Measurements from ENCODE around the gene HOXD4.

Gene HOXD4

DNA sequence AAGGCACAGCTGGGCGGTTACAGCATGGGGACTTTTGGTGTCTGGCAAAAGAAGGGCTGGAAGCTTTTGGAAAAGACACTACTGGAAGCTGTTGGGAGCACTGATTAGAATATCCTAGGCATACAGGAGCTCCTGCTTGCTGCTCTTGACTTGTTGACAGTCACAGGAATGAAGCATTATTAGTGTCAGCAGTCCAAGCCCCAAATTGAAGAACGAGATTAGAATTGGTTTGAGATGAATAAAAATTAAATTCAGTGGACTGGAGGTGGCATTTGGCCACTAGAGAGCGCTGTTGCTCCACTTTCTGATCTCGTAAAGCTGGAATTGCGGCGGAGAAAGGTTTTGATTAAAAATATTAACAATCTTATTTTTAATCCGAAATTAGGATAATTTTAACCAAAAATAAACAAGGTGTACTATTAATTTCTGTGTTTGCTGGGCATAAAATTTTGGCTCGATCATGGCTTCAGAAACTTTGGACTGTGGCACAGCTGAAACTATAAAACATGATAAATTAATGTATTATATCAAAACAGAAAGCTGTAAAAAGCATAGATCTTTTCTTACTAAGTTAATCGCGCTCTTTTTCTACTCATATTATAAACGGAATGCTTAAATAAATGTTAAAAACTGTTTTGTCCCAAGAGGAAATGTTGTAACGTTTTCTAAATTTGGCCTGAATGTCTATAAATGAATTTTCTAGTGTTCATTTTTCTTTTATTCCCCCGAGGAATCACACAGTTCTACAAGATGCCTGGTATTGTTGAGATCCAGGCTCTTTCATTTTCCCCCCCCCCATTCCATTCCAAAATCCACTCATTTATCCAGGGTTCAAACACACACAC lies 24.2 kb upstream of the HOXD4 start:
- DNase-seq (ENCODE audit: low spot score), result peak; percentile 83

DNA sequence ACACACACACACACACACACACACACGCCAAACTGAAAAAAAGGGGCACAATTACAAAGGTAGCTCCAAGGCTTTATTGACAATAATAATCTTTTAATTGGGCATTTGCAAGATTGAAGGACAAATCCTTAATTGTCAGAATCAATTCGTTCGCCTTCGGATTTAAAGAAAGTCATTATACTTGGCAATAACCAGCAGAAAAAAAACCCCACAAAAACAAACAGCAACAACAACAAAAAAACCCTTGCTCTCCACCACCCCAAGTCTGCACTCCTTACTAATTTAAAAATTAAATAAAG lies 23.6 kb upstream of the HOXD4 start:
- DNase-seq (ENCODE audit: low spot score), result no peak

DNA sequence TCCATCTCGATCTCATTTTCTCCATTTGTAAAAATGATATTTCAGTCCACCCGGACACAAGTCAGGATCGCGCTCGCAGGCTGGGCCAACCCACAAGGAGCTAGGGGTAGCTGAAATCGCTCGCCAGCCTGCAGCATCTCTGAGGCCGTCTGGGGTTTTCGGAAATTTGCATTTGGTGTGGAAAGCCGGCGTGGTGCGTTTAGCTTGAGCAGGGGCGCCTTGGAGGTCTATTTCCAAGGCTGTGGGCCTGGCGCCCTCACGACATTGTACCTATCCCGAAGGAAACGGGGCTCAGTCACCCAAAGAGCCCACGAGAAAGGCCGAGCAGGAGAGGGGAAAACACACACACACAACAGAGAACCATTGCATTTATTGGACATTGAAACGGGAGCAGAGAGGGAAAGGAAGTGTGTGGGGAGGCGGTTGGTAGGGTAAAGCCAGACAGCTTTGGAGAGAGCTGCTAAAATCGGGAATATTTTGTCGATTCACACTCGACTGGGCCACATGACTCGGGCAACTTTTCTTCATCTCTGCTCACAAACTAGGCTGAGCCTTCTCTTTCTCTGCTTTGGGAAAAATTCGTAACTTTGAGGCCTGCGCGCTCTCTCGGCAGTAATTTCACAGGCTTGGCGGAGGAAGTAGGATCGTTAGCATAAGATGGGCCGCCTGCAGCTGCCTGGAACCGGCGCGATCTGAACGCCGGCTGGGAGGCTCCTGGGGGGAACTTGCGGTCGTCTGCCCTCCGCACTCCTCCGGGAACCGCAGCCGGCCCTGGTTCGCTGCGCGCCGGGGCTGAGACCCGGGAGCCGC lies 23.0 kb upstream of the HOXD4 start:
- DNase-seq (ENCODE audit: low spot score), result no peak

DNA sequence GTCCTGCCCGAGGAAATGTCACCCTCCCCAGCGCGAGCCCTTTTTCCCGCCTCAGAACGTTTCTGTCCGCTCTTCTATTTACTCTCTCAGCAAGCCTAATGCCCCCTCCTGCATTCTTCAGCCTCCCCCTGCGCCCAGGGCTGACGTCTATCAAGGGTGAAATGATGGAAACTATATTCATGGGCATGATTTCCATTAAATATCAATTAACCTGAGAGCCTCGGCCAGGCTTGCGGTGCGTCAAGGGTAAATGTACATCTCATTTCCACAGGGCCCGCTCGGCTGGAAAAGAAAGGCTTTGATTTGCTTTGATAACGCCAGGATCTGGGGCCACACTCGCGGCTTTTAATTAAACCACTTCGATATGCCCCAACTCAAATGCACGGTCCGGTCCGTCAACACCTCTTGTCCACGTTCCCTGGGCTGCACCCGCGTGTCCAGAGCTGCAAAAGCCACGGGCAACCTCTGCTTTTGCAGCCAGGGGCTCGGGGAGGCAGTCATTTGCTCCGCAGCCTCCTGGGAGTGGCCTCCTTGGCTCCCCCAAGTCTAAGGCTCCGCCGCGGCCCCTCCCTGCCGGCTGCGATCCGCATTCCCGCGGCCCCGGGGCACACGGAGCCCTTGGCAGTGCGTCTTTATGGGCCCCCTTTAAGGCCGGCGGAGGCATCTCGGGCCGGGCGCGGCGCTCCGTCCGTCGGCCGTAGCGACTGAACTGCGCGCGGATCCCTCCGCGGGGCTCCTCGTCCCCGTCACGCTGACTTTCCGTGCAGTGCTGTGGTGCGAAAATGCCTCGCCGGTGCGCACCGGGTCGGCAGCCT lies 22.2 kb upstream of the HOXD4 start, which contains the start of gene HOXD8:
Gene HOXD8, plus strand, starts transcription at position 724 of the 815 bp plus-strand sequence. CDS start 662 bp downstream, outside the sequence.
- DNase-seq (ENCODE audit: low spot score), result no peak

DNA sequence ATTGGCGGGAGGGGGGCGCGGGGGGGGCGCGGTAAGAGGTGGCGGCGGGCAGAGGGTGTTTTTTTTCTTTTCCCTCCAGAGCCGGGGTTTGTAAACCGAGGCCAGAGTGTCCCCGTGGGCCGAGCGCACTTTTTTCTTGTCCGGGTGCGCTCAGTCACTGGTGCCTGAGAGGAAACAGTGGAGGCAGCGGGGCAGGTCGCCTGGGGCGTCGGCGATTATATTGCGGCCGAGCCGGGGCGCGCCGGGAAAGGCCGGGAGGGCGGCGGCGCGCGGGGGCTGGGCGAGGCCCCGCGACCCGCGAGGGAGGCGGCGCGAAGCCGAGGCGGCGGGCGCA lies 21.6 kb upstream of the HOXD4 start:
- no peak for DNase-seq (ENCODE audit: low spot score)

DNA sequence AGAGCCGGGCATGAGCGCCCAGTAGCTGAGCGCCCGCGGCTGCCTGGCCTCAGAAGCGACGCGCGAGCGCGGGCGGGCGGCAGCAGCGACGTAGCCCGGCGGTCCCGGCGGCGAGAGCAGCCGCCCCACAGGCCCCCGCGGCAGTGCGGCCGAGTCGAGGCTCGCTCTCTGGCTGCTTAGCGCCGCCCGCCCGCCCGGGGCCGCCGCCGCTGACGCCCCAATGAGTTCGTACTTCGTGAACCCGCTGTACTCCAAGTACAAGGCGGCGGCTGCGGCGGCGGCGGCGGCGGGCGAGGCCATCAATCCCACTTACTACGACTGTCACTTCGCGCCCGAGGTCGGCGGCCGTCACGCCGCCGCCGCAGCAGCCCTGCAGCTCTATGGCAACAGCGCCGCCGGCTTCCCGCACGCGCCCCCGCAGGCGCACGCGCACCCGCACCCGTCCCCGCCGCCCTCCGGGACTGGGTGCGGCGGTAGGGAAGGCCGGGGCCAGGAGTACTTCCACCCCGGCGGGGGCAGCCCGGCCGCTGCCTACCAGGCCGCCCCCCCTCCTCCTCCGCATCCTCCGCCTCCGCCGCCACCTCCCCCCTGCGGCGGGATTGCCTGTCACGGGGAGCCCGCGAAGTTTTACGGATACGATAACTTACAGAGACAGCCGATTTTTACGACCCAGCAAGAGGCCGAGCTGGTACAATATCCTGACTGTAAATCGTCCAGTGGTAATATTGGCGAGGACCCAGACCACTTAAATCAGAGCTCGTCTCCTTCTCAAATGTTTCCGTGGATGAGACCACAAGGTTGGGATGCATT lies 21.0 kb upstream of the HOXD4 start:
- DNase-seq (ENCODE audit: low spot score), result no peak

DNA sequence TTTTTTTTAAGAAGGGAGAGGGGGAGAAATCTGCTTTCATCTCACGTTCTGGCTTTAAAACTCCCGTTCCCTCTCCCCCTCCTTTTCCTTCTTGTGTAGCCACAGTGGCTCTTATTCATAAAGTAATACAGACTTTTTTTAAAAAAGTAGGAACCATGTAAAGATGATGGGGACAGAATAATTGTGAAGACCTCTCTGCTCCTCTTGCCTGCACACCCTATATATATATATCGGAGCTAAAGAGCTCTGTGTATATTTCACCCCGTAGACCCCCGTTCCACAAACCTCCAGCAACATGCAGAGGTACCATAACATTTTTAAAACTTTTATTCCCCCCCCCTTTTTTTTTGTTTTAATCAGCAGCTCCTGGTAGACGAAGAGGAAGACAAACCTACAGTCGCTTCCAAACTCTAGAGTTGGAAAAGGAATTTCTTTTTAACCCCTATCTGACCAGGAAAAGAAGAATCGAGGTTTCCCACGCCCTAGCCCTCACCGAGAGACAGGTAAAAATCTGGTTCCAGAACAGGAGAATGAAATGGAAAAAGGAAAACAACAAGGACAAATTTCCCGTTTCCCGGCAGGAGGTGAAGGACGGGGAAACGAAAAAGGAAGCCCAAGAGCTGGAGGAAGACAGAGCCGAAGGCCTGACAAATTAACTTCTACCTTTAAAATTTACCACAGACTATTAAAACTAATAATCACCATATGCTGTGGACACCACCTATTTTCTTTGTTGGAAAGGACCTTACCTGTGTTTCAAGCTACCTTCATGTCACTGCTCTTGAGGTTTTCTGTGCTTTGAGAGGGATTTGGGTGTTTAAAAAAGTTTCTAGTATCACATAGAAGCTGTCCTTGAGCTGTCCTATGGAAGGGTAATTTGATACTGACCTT lies 20.1 kb upstream of the HOXD4 start:
- DNase-seq (ENCODE audit: low spot score), result no peak

DNA sequence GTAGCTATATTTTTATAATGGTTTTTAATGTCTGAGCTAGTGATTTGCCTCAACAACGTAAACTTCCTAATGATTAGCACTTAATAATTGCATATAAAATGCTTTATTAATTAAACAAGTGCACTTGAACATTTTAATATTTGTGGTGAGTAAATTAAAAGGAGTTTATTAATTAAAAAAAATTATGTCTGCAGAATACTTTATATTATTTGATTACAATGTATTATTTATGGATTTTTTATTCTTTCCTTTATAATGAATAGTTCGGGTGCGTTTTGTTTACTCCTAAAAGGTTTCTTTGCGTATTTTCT lies 19.5 kb upstream of the HOXD4 start:
- no peak for DNase-seq (ENCODE audit: low spot score)

DNA sequence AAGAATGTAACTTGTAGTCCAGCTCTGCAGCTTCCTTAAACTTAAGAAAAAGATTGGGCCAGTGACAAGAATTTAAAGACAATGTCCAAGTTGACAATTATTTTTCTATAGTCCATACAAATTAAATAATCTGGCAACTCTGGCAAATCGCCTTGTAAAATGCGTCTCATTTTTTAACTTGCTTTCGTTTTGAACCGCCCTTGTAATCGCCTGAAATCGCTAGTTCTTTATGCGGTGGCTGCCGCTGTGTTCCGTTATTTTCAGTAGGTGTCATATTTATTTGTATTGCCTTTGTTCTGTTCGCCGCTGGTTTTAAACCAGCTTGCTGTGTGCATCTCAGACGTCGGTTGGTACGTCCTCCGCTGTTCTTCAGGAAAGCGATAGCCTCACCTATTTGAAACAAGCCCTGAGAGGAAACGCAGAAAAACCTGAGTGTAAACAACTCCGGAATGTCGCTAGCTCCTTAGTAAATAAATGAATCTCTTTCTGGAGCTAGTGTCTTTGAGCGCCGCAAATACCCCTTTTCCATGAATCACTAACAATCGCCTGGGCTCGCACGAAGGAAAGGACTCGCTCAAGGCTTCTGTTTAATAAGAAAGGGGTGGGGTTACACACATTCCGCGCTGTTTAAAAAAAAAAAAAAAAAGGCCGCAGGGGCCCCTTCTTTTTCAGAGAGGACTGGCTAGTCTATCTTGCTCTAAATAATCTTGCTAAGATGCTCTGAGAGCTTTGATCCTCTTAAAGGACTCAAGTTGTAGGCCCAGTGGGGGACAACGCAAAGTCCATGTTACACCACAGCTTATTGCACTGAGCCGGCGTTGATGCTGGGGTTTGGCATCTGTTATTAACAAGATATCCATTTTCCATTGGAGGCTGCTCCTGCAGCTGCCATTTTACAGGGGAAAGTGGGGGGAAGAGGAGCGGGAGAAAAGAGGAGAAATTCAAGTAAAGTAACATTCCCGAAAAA lies 18.9 kb upstream of the HOXD4 start:
- DNase-seq (ENCODE audit: low spot score), result no peak

DNA sequence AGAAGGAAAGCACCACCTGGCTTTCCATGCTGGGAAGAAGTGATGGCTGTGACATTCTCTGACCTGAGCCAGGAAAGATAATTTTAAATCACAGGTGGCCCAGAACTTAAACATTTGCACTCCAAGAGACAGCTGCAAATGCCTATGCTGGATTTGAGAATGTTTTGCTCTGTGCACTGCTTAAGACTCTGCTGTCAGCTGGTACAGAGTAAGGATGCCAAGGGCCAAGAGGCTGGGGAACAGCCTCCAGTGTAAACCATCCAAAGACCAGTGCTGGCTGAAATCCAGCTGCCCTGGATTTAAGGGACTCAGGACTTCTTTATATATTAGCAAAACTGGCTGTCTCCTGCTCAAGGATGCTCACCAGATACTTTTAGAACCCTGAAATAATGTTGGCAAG lies 18.0 kb upstream of the HOXD4 start:
- DNase-seq (ENCODE audit: low spot score), result no peak

DNA sequence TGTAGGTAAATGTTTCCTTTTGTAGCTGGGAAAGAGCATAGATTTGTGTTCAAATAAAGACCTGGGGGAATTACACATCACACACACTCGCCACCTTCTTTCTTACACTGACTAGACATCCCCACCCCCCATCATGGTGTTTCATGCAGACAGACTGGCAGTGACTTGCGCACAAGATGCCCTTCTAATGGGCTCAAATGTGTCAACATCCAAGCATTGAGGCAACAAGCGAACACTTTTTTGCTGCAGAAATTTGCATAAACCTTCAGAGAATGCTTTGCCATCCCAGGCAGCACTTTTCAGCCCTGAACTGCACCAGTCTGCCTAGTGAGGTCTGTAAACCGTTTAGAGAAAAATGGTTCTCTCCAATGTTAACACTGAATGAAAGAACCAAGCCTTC lies 17.3 kb upstream of the HOXD4 start:
- no peak for DNase-seq (ENCODE audit: low spot score)

DNA sequence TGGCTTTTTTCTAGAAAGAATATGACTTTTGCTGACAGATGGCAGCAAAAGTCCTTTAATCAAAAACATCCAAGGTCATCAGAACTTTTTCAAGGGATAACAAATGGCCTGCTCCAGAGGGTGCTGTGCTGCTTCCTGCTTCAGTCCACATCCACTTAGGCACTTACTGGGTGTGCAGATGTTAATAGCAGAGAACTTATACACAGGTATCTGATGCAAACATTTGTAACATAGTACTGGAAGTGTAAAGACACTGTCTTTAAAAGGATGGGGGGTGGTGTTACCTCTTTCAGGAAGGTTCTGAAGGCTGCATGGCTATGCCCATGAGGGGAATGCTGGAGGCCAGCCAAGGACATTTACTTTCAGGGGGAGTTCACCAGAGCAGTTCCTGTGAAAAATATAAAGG lies 16.3 kb upstream of the HOXD4 start:
- DNase-seq (ENCODE audit: low spot score), result no peak

DNA sequence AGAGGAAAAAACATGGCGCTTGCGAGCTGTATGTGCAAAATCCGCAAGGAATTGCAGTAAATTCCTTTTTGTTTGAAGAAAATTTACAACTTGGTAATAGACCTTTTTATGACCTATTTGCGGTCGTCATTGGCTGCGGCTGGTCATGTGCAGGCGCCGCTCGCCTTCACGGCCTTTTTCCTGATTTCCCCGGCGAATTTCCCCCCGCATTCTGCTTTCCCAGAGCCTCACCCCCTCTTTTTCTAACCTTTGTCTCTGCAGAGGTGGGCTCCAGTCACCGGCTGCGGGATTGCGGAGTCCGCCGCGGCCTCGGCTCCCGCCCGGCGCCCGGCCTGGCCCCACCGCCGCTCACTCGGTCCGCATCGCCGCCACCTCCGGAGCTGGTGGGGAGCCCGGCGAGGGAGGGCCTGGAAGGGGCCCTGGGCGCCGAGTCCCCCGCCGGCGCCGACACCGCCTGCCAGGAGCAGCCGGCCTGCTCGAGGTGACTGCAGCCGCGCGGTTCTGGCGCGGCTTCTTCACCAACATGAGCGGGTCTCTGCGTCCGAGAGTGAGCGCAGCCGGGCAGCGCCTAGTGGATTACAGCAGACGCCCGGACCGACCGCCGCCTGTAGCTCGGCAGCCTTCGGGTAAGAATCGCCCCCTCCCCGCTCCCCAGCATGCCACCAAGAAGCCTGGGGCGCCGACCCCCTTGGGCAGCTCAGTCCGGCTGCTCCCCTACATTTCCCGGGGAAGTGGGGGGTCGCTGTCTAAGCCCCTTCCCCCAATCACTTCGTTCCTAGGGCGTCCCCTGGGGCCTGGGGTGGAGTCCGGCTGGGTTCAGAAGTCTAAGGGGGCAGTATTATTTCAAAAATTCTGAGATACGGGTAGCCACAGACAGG lies 14.7 kb upstream of the HOXD4 start:
- DNase-seq (ENCODE audit: low spot score), result peak; percentile 76

DNA sequence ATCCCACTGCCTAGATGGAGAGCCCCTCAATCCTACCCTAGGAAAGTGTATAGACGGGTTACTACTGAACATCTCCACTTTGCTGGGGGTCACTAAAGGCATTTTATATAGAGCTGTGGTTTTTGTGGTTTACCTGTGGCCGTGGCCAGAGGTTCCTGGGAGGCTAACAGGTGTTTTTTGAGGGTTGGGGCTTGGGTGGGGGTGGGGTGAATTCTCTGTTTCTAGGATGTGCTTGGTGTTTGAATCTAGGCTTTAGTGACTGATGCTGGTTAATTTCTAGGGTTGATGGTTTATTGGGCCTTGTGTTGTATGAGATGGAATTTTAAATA lies 14.1 kb upstream of the HOXD4 start:
- no peak for DNase-seq (ENCODE audit: low spot score)

DNA sequence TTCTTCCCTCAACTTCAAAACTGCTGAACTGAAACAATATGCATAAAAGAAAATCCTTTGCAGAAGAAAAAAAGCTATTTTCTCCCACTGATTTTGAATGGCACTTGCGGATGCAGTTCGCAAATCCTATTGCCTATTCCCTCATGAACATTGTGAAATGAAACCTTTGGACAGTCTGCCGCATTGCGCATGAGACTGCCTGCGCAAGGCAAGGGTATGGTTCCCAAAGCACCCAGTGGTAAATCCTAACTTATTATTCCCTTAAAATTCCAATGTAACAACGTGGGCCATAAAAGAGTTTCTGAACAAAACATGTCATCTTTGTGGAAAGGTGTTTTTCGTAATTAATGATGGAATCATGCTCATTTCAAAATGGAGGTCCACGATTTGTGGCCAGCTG lies 13.4 kb upstream of the HOXD4 start:
- DNase-seq (ENCODE audit: low spot score), result no peak

DNA sequence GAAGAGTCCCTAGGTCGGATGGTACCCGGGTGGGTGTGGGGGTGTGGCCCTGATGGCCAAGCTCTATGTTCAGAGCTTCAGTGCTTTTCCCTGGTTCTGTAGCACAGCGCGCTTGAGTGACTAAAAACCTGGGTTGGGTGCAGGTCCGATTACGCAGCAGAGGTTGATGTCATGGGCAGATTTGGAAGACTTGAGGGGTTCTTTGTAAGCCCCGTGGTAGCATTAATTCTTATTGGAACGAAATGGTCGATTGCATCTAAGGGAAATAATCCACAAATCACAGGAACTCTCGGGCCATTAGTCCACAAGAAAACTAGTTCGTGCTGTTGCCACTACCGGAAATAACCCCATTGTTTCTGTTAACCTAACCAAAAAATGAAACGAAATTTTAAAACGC lies 12.8 kb upstream of the HOXD4 start:
- DNase-seq (ENCODE audit: low spot score), result no peak

DNA sequence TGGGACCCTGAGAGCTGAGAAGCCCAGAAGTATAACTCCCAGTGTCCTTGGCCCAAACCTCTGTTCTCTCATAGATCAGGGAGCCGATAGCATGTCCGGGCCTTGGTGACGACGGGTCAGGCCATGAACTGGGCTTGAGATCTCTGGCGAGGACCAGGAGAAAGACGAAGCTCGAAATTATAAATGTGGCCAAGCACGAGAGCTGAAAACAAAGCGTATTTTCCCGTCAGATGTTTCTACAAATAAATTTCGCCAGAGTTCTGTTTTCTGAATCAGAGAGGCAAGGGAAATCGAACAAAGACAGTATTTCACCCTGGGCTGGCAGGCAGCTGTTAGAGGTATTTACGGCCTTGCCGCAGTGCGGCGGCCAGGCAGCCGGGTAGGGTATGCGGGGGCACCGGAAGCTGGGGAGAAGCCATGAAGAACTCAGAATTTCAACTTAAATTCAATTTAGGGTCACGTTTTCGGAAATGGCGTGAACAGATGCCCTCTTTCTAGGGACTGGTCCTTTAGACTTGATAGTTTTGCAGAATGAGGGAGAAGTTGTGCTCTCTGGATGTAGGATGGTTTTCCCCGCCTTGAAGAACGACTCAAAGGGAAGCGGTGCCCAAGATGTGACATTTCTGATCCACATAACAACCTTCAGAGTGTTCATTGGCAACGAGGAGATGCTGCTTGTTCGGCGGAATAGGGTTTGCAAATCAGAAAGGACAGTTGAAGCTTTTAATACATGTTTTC lies 12.3 kb upstream of the HOXD4 start:
- no peak for DNase-seq (ENCODE audit: low spot score)
